Measurements from ENCODE around the gene KLHL6. TPM values are rescaled to one million over a fixed set of nuclear protein-coding genes. Genes with fewer than 3 reads are reported as not detected.

The KLHL6 gene
- total and polyA plus RNA-seq, 2 of the 8 experiments (the other 6 are each of a cell fraction or from before 2014, with no cell fraction given): 0.05 TPM; not detected in 1

DNA sequence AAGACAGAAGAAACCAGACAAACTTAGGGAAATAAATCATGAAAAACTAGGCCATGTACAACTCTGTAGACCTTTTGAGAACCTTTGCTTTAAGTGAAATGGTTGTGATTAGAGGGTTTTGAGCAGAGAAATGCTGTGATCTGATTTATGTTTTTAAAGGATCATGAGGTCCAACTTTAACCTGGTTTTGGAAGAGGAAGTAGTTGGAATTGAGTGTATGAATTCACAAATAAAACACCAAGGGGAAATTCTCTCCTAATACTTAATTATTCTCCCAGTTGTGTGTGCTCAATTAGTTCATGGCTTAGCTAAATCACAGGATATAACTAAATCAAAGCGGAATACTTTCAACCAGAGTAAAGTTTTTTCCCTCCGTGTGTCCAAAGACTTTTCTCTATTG, 81.5 kb downstream of the KLHL6 start:
- H3K18ac ChIP-seq (ENCODE audit: extremely low read depth, low read length): no peak overlapping the region
- no peak overlapping the region for H3K14ac ChIP-seq (ENCODE audit: insufficient read length)
- no peaks in the 10 kb centered on the region for H3K4me1 ChIP-seq (replicated peaks in 1 of 4; ENCODE audit: control insufficient read depth in 3 of 4, insufficient read depth in 4 of 4, low read length in 3 of 4)
- no peaks in the 10 kb centered on the region for H3K23me2 ChIP-seq (ENCODE audit: low read depth, low read length)
- no peak overlapping the region for H2BK120ac ChIP-seq (replicated peaks; ENCODE audit: low read depth, low read length)
- no peak overlapping the region for H3K23ac ChIP-seq (ENCODE audit: insufficient read length)
- no peaks in the 10 kb centered on the region for H3K79me1 ChIP-seq (ENCODE audit: low read depth, low read length)
- no peak overlapping the region for H4K91ac ChIP-seq (replicated peaks; ENCODE audit: insufficient read length, low read length)
- H2BK15ac ChIP-seq (ENCODE audit: low read length): no peak overlapping the region
- H4K20me1 ChIP-seq (replicated peaks in 1 of 2; ENCODE audit: control insufficient read depth in 1 of 2, insufficient read depth in 2 of 2, low read length in 2 of 2): no peaks in the 10 kb centered on the region
- no peaks in the 10 kb centered on the region for H3K36me3 ChIP-seq (ENCODE audit: control insufficient read depth in 2 of 4, insufficient read depth in 4 of 4, low read length in 3 of 4)
- H3K4me2 ChIP-seq (ENCODE audit: insufficient read depth in 1 of 2, low read depth in 2 of 2, low read length in 2 of 2): no peak overlapping the region
- H2BK20ac ChIP-seq (ENCODE audit: low read length): no peak overlapping the region
- no peak overlapping the region for H2BK5ac ChIP-seq (ENCODE audit: low read depth, low read length)
- ChIA-PET CTCF (ENCODE audit: partially characterized antibody) (interaction anchor here (0.8 to 1.8 kb wide), 6 partner anchors 14 to 292 kb away, joined by 3 to 11 read pairs (median 4); no protein-coding TSS in a partner anchor), POLR2A (ENCODE audit: partially characterized antibody) (no interaction called here)
- 80% methylated on average over 2 of the region's 2 CpGs; no CpG with 5 or more reads in 1 of the 2 experiments for WGBS, 2 experiments (ENCODE audit: extremely low coverage in 1 of 2, insufficient coverage in 1 of 2, insufficient read length in 1 of 2, insufficient replicate concordance in 2 of 2, low coverage in 1 of 2, low lambda C conversion rate in 2 of 2, missing lambda C conversion rate in 1 of 2)
- no peak overlapping the region for H2BK12ac ChIP-seq (ENCODE audit: low read depth, low read length)
- no peaks in the 10 kb centered on the region for H3K27me3 ChIP-seq (replicated peaks in 1 of 4; ENCODE audit: control insufficient read depth in 3 of 4, extremely low read depth in 1 of 4, insufficient read depth in 3 of 4, low read length in 3 of 4)
- no peak overlapping the region for H4K5ac ChIP-seq (ENCODE audit: insufficient read length, low read depth, low read length)
- no peak overlapping the region for H4K8ac ChIP-seq (ENCODE audit: extremely low read depth, insufficient read depth, low read length)
- H2AFZ ChIP-seq (ENCODE audit: low read length): no peak overlapping the region
- no peak overlapping the region for H2AK5ac ChIP-seq (ENCODE audit: low read depth, low read length)
- H3K27ac ChIP-seq (ENCODE audit: low read depth, low read length): no peak overlapping the region
- no peak overlapping the region for H3K4ac ChIP-seq (replicated peaks; ENCODE audit: insufficient read length, low read depth, low read length)
- H3K79me2 ChIP-seq (ENCODE audit: control insufficient read depth in 1 of 2, insufficient read depth in 2 of 2, low read length in 2 of 2): no peaks in the 10 kb centered on the region
- FAIRE-seq: no peak
- H3K9me3 ChIP-seq (ENCODE audit: insufficient read depth in 2 of 2, low read depth in 1 of 2, low read length in 1 of 2): no peaks in the 10 kb centered on the region
- H3K4me3 ChIP-seq (ENCODE audit: extremely low read depth in 1 of 4, insufficient read depth in 2 of 4, low read depth in 3 of 4, low read length in 4 of 4): no peak overlapping the region
- no peak overlapping the region for H3K56ac ChIP-seq (replicated peaks; ENCODE audit: insufficient read length, low read depth, low read length)
- no peak overlapping the region for H3K9ac ChIP-seq (replicated peaks in 1 of 4; ENCODE audit: extremely low read depth in 1 of 4, low read depth in 3 of 4, low read length in 3 of 4)
- TF ChIP-seq NANOG (IDR thresholded peaks at IDR 0.05; ENCODE audit: insufficient read depth, low read depth, low read length, poor library complexity, severe bottlenecking) (no peak), ASH2L (IDR thresholded peaks at IDR 0.05; ENCODE audit: low read length) (no peak), RNF2 (IDR thresholded peaks at IDR 0.05; ENCODE audit: borderline replicate concordance, low read depth, low read length, missing control alignments, poor library complexity, severe bottlenecking) (no peak), TCF12 (IDR thresholded peaks at IDR 0.05; ENCODE audit: low read depth, low read length) (no peak), RAD21 (IDR thresholded peaks at IDR 0.05 in 1 of 2, conservative IDR thresholded peaks at IDR 0.05 in 1 of 2; ENCODE audit: low read depth in 2 of 2, low read length in 2 of 2) (no peak), FOSL1 (IDR thresholded peaks at IDR 0.05; ENCODE audit: insufficient read depth, low read depth, low read length) (no peak), JUN (IDR thresholded peaks at IDR 0.05; ENCODE audit: low read depth, low read length) (no peak)
- DNase-seq (ENCODE audit: low read depth in 1 of 2, low spot score in 2 of 2): no peak
